GM03348 (cell line): ENCODE measurements around the gene DCAF10.
"Not testable (repeated sequence)": the region's sequence is repeated elsewhere in the genome, so short reads cannot be mapped to it uniquely, and the experiment has no call there.

Experiments
- DNase-seq: peaks from one replicate; pipeline ENCODE4 v3.0.0; 2012; ENCODE audit warnings: low spot score

DCAF10 gene

GRCh38 chr9:37792122-37792521 is 8.5 kb upstream of the DCAF10 start:
- DNase-seq, result no peak

- DNase-seq, result no peak
These were observed 4.4 kb upstream of the DCAF10 start for GRCh38 chr9:37796232-37796631.

GRCh38 chr9:37798677-37799076 is 1.9 kb upstream of the DCAF10 start:
- no peak for DNase-seq

GRCh38 chr9:37801287-37801850 is 772 bp downstream of the DCAF10 start:
- peak; percentile 60 for DNase-seq

- DNase-seq, result no peak
These were observed 1.5 kb downstream of the DCAF10 start for GRCh38 chr9:37801959-37802711.

- no peak for DNase-seq
These were observed 5.7 kb downstream of the DCAF10 start for GRCh38 chr9:37806271-37806670.

GRCh38 chr9:37809676-37810075 is 9.1 kb downstream of the DCAF10 start:
- DNase-seq, result not testable (repeated sequence)

- no peak for DNase-seq
These were observed 11.4 kb downstream of the DCAF10 start for GRCh38 chr9:37811906-37812476.

- DNase-seq, result no peak
These were observed 12.3 kb downstream of the DCAF10 start for GRCh38 chr9:37812773-37813379.

- no peak for DNase-seq
These were observed 18.3 kb downstream of the DCAF10 start for GRCh38 chr9:37818849-37819248.

GRCh38 chr9:37820142-37820541 is 19.5 kb downstream of the DCAF10 start:
- DNase-seq, result no peak

- DNase-seq, result not testable (repeated sequence)
These were observed 24.6 kb downstream of the DCAF10 start for GRCh38 chr9:37825174-37825573.

GRCh38 chr9:37827483-37828165 is 27.0 kb downstream of the DCAF10 start:
- DNase-seq, result no peak

GRCh38 chr9:37835821-37836220 is 35.2 kb downstream of the DCAF10 start:
- DNase-seq, result no peak

GRCh38 chr9:37836386-37836785 is 35.8 kb downstream of the DCAF10 start:
- DNase-seq, result no peak

GRCh38 chr9:37839496-37840461 is 39.2 kb downstream of the DCAF10 start:
- DNase-seq, result no peak

- peak; percentile 38 for DNase-seq
These were observed 40.1 kb downstream of the DCAF10 start for GRCh38 chr9:37840560-37841194.

- no peak for DNase-seq
These were observed 51.6 kb downstream of the DCAF10 start for GRCh38 chr9:37852222-37852621.

GRCh38 chr9:37856551-37856950 is 56.0 kb downstream of the DCAF10 start:
- no peak for DNase-seq

- DNase-seq, result peak; percentile 26
These were observed 58.4 kb downstream of the DCAF10 start for GRCh38 chr9:37859043-37859442.

GRCh38 chr9:37862530-37862929 is 61.9 kb downstream of the DCAF10 start:
- DNase-seq, result no peak
